Measurements from ENCODE around the gene PLD1. TPM values are rescaled to one million over a fixed set of nuclear protein-coding genes. Genes with fewer than 3 reads are reported as not detected.
"Not testable (repeated sequence)": the region's sequence is repeated elsewhere in the genome, so short reads cannot be mapped to it uniquely, and the experiment has no call there.

The PLD1 gene
- total RNA-seq, 1 donor, result 19.4 TPM

DNA sequence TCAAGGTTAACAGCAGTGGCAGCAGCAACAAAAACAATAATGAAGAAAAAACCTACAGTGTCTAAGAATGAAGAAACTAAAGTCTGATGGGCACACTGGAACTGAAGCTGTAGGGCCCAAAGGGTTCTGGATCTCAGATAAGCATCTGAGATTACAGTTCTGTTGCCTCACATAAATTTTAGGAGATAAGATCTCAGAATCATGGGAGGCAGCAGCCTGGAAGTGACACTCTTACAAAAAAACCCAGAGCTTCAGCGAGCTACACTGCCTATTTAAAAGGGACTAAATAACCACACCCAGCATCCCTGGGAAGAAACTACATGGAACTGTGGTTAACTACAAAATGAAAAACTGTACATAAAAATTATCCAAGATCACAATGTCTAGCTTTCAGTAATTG, 61.2 kb downstream of the PLD1 start:
- peak; percentile 63 for DNase-seq (ENCODE audit: low read depth)
- TF ChIP-seq, protein P1, sequence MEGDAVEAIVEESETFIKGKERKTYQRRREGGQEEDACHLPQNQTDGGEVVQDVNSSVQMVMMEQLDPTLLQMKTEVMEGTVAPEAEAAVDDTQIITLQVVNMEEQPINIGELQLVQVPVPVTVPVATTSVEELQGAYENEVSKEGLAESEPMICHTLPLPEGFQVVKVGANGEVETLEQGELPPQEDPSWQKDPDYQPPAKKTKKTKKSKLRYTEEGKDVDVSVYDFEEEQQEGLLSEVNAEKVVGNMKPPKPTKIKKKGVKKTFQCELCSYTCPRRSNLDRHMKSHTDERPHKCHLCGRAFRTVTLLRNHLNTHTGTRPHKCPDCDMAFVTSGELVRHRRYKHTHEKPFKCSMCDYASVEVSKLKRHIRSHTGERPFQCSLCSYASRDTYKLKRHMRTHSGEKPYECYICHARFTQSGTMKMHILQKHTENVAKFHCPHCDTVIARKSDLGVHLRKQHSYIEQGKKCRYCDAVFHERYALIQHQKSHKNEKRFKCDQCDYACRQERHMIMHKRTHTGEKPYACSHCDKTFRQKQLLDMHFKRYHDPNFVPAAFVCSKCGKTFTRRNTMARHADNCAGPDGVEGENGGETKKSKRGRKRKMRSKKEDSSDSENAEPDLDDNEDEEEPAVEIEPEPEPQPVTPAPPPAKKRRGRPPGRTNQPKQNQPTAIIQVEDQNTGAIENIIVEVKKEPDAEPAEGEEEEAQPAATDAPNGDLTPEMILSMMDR (IDR thresholded peaks at IDR 0.05; ENCODE audit: insufficient read depth, low read depth, low read length), result no peak
- no peak overlapping the region for H3K4me3 ChIP-seq (ENCODE audit: low read depth, low read length)

DNA sequence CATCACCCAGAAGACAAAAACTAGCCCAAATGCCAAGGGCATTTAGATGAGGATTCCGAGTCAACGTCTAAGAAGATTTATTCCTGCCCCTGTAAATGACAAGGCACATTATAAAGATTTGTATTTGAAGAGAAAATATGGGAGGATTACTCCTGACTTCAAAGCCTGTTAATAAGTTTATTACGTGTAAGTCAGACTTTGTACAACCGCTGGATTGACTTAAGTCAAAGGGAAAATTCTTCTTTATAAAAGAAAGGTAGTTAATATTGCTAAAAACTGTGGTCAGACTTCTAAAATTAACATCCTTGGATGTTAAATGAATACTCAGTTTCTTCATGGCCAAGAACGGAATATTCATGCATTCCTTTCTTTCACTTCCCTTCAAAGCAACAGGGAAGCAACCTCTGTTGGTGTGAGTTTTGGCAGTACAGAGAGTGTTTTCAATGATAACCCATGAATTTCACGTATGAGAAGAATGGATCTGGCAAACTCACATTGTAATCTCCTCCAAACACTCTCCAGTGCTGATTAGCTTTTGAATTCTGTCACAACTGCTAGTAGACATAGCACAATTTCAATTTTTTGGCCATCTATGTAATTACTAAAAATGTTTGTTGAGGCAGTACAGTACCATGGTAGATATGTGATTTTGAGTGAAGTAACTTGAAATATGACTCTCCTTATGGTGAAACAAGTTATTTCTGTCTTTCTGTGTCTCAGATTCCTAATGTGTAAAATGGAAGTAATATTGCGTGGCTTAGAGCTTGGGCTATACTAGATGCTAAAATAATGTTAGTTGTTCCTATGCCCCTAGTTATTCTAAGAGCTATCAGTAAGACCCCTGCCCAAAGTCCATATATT, 62.0 kb downstream of the PLD1 start:
- peak; percentile 21 for DNase-seq (ENCODE audit: low read depth)
- TF ChIP-seq, protein P1 (IDR thresholded peaks at IDR 0.05; ENCODE audit: insufficient read depth, low read depth, low read length), result no peak
- H3K4me3 ChIP-seq (ENCODE audit: low read depth, low read length), result no peak overlapping the region

DNA sequence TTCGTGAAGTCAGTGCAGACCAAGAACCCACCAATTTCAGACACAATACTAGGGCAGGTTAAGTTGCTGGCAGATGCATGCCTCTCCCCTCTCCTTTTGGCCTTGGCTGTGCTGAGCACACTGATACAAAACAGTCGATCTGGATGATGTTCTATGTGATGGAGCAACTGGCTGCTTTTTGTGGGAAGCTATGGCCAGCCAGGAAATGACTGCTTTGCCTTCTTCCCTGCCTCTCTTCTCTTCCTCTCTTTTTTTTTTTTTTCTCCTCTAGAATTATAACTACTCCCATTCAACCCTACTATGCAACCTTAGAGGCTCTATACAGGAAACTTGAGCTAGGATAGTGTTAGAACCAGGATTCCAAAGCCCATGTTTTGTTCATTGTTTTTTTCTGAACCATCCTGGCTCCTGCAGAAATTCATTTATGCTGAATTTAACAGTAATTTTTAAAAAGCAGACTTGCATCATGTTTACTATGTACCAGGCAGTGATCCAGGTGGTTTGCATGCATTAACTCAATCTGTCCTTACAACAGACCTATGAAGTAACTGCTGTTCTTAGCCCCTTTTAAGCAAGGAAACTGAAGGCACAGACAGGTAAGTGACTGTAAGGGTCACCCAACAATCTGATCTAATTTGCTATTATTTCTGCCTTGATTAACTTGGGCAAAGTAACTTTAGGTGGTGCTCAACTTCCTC, 62.9 kb downstream of the PLD1 start:
- peak; percentile 22 for DNase-seq (ENCODE audit: low read depth)
- TF ChIP-seq, protein P1 (IDR thresholded peaks at IDR 0.05; ENCODE audit: insufficient read depth, low read depth, low read length), result no peak
- no peak overlapping the region for H3K4me3 ChIP-seq (ENCODE audit: low read depth, low read length)

DNA sequence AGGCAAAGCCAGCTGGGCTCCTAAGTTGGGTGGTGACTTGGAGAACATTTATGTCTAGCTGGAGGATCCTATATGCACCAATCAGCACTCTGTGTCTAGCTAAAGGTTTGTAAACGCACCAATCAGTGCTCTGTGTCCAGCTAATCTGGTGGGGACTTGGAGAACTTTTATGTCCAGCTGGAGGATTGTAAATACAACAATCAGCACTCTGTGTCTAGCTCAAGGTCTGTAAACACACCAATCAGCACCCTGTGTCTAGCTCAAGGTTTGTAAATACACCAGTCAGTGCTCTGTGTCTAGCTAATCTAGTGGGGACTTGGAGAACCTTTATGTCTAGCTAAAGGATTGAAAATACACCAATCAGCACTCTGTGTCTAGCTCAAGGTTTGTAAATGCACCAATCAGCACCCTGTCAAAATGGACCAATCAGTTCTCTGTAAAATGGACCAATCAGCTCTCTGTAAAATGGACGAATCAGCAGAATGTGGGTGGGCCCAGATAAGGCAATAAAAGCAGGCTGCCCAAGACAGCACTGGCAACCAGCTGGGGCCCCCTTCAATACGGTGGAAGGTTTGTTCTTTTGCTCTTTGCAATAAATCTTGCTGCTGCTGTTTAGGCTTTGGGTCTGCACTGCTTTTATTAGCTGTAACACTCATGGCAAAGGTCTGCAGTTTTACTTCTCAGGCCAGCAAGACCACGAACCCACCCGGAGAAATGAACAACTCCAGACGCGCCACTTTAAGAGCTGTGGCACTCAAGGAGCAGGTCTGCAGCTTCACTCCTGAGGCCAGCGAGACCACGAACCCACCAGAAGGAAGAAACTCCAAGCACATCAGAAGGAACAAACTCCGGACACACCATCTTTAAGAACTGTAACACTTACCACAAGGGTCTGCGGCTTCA, 63.7 kb downstream of the PLD1 start:
- not testable (repeated sequence) for DNase-seq (ENCODE audit: low read depth); H3K4me3 ChIP-seq (ENCODE audit: low read depth, low read length)

DNA sequence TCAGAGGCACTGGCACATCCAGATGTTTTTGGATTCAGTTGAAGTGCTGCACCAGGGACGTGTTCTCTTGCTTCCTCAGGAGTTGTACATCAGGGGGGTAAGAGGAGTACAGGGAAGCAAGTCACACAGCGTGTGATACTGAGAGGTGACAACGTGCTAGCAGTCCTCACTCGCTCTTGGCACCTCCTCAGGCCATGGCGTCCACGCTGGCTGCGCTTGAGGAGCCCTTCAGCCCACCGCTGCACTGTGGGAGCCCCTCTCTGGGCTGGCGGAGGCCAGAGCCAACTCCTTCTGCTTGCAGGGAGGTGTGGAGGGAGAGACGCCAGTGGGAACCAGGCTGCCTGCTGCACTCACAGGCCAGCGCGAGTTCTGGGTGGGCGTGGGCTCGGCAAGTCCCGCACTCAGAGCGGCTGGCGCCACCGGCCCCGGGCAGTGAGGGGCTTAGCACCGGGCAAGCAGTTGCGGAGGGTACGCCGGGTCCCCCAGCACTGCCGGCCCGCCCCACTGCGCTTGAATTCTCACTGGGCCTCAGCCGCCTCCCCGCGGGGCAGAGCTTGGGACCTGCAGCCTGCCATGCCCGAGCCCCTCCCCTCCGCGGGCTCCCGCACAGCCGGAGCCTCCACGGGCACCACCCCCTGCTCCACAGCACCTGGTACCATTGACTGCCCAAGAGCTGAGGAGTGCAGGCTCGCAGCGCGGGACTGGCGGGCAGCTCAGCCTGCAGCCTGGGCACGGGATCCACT, 64.5 kb downstream of the PLD1 start:
- DNase-seq (ENCODE audit: low read depth), result no peak
- no peak overlapping the region for H3K4me3 ChIP-seq (ENCODE audit: low read depth, low read length)
- TF ChIP-seq, protein P1 (IDR thresholded peaks at IDR 0.05; ENCODE audit: insufficient read depth, low read depth, low read length), result no peak

DNA sequence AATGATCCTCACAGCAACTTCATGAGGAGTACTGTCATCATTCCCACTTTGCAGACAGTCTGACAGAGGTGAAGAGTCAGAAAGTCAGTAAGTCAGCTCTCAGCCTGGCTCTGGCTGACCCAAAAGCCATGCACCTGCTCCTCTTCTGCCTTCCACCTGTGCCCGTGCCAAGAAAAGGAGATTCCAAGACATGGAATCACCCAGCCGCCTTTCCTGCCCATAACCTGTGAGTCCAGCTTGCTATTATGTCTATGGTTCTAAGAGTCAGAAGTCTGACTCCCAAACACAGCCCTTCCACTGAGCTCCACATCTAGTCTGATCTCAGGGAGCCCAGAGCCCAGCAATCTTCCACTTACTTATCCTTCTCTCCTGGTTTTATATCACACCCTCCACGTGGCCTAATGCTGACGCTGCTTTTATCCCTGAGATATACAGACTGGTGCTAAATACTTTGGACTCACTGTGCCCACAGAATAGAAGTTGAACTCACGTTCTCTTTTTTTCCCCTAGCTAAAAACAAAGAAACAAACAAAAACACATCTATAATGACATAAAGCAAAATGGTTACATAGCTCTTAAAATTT, 66.0 kb downstream of the PLD1 start:
- DNase-seq (ENCODE audit: low read depth), result no peak
- TF ChIP-seq, protein P1 (IDR thresholded peaks at IDR 0.05; ENCODE audit: insufficient read depth, low read depth, low read length), result no peak
- H3K4me3 ChIP-seq (ENCODE audit: low read depth, low read length), result no peak overlapping the region
